NCI-H2029 treated with DMSO at 0.1 percent for 48 hours (cell line): Measurements from ENCODE around the gene RPGR.

Experiments used
- DNase-seq: peaks from one replicate; lab custom pipeline; 2025; lab: John Stamatoyannopoulos, UW

Gene RPGR

DNA sequence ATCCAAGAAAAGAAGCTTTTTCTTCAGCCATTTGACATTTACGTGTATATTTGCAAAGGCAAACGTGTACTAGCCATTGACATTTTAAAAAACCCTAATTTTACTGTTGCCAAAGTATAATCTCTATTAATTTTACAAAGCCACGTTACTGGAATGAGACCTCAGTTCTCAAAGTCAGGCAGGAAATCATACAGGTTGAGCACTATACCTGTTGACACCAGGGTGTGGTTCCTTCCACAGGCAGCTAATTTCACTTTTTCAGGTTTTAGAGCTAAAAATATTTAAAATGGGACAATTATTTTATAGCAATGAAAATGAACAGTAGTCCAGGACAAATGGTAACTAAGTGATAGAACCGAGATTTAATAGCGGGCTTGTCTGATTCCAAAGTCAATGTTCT, 6.5 kb downstream of the RPGR start:
- no peak for DNase-seq

GRCh38 chrX:38318606-38319005, 8.7 kb downstream of the RPGR start:
- DNase-seq = no peak

DNA sequence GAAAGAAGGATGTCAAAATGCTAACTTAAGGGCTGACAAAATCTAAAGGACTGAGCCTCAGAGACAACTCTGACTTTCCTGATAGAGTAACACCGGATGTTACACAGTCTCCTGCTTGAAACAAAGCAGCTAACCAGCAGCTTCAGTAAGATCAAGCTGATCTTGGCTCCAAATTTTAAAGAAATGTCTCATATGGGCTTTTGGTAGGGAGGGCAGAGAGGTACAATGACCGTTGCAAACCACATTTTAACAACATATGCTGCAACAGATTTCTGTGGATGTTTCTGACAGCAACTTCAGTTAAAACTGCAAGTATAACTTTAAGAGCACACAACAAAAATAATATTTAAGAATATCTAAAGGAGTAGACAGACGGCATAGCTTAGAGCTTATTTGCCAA, 9.1 kb downstream of the RPGR start:
- no peak for DNase-seq

DNA sequence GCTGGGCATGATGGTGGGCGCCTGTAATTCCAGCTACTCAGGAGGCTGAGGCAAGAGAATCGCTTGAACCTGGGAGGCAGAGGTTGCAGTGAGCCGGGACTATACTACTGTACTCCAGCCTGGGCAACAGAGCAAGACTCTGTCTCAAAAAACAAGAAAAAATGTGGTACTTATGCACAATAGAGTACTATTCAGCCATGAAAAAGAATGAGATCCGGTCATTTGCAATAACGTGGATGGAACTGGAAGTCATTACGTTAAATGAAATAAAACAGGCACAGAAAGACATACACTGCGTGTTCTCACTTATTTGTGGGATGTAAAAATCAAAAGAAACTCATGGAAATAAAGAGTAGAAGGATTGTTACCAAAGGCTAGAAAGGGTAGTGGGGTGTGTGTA, 12.1 kb downstream of the RPGR start:
- no peak for DNase-seq

GRCh38 chrX:38313190-38313589, 14.1 kb downstream of the RPGR start:
- DNase-seq = no peak

DNA sequence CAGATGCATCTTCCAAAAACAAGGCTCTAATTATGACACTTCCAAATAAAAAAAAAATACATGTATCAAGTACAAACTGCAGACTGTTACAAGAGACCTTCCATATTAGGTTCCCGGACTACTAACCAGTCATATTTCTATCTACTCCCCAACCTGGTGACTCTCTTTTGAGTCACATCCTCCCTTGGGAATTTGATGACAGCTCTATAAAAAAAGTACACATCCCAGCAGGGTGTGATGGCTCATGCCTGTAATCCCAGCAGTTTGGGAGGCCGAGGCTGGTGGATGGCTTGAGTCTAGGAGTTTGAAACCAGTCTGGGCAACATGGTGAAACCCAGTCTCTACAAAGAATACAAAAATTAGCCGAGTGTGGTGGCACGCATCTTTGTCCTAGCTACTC, 14.9 kb downstream of the RPGR start:
- no peak for DNase-seq

GRCh38 chrX:38311743-38312142, 15.6 kb downstream of the RPGR start:
- no peak for DNase-seq

DNA sequence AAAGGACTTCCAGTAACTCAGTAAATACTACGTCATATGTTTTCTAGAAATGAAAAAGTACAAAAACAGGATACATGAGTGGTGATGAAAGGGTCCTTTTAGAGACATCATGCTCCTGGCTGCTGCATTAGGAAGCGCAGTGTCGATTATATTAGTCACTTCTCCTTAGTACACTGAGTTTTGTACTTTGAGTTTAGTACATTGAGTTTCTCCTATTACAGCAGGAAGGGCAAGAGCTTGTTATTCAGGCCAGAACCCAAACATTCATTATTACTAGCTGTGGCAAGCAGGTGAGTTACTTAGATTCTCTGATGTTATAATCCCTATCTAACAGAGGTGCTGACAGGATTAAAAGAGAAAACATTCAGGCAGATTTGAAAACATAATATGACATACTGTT, 21.3 kb downstream of the RPGR start:
- no peak for DNase-seq

DNA sequence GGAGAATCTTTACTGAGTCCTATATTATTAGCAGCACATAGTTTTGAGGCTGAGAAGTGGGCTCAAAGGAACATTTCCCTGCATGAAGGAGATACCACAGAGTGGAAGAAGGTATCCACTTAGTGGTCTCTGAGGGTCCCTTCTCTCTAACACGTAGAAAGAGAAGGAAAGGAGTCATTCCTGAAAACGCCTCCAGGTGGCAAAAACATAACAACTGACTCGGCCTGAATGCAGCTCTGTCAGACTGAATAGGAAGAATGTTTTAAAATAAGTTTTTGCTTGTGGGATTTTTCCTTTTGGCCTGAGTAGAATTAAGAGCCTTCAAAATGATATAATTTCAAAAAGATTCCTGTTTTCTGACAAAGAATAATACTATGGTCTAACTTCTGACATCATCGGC, 23.3 kb downstream of the RPGR start:
- no peak for DNase-seq

DNA sequence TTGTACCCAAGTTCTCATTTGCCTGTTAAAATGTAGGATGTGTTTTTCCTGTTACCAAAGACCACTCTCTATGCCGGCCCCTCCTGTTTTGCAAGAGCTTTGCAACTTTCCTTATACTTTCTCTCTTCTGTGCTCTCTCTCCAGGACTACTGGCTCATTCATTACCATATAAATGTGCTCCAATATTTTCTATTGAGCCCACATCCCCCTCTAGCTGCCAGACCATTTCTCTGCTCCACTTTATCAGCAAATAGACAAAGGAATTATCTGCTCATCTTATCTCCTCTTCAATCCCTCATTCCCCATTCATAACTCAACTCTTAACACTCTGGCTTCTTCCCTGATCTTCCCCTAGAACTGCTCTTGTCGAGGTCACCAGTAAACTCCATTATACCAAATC, 33.6 kb downstream of the RPGR start:
- DNase-seq = no peak

DNA sequence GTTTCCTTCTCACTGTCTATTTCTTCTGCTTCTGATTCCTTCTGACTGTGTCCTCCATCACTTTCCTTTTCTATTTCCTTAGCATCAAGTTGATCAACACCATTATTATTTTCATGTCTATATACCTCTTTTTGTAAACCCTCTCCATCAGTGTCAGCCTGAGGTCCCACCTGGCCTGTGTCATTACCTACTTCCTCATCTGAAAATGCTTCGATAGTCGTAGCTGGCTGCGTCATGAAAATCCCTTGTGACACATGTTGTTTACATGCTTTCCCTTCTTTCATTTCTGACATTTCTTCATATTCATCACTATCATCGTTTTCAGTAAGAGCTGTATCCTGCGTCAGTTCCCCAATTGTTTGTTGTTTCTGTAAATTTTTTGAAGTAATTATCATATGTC, 39.6 kb downstream of the RPGR start:
- DNase-seq = no peak

DNA sequence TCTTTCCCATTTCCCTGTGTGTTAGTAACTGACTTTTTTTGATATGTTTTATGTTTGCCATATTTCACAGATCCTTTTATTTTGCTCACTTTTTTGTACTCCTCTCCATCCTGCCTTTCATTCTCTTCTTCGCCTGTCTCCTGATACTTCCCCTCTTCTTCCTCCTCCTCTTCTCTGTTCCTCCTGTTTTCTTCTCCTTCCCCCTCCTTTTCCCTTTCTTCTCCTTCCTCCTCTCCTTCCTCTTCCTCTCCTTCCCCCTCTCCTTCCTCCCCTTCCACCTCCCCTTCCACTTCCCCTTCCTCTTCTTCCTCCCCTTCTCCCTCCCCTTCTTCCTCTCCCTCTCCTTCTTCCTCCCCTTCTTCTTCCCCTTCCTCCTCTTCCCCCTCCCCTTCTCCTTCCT, 41.7 kb downstream of the RPGR start:
- no peak for DNase-seq

DNA sequence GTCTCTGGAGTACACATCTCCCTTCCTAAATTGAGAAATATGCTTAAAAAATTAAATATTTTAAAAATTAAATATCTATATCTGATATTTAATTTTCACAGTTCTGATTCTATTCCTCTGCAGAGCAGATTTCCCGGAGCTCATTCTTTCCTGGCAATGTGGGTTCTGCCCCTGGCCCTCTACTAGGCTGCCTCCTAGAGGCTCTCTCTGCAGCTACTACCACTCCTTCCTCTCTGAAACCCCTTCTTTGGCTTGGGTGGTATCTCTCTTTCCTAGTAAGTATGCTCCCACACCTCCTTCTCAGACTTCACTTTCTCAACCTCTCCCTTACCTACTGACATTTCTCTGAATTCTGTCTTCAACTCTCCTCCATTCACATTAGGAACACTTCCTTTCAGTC, 45.3 kb downstream of the RPGR start:
- DNase-seq = no peak

DNA sequence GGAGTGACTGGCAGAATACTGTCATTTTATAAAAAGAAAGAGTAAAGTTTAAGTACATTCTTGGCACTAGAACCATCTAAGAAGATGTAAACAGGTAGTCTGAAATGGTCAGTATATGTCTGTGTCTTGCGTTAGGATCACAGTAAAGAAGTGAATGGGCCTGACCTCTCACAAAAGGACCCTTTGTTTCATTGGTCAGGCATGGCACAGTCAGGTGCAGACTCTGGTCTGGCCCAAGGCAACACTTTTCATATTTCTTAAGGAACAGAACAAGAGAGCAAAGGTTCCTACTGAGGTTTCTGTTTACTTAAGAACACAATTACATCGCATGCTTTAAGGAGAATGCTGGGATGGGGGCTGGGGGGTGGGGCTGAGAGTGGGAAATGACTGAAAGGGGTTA, 48.1 kb downstream of the RPGR start:
- DNase-seq = no peak

DNA sequence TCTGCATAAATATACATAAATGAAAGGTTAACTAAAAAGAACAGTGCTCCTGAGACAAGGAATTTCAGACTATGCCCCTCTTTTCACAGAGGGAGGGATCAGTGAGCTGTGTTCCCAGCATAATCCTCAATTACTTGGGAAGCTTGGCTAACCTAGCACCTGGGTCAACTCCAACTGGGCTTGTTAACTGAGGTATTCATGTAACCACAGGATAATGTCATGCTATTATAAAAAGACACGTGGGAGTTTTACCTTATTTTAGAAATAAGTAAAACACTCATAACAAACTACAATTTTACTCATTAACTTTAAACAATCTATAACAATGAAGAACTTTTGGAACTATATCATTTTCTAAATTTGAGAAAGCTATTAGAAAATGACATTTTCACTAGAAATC, 48.6 kb downstream of the RPGR start:
- no peak for DNase-seq

DNA sequence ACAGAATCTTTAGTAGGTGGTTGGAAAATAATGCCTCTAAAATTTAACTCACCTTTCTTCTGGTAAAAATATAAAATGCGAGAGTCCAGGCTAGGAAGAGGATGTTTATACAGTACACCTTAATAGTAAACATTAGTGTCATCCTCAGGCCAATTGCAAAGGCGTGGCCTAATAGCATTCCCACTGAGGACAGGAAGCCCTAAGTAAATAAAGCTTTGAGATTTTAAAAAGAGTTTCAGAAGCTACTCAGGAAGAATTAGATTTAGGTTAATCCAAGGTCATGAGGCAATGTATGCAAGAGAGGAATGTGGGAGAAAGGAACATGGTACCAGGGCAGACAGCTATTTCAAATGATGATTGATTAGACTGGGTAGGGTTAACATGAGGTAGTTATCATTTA, 49.5 kb downstream of the RPGR start:
- DNase-seq = no peak

GRCh38 chrX:38277136-38277535, 50.2 kb downstream of the RPGR start:
- DNase-seq = no peak

DNA sequence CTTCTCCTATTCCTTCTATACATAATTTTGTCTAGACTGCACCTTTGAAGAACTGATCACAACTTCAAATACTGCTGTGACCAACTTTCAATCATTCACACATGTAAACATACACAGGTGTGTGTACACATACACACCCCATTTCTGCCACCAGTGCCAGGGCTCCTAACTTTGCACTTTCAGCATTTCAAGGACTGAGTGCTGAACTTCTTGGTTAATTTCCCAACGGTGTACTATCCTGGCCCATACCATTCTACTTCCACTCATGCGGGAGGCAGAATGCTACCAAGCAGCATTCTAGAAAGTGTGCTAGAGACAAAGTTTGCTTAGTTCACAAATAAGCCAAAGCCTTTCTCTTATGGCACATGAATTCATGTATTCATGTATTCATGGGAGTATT, 51.2 kb downstream of the RPGR start:
- no peak for DNase-seq

GRCh38 chrX:38275615-38276014, 51.7 kb downstream of the RPGR start:
- DNase-seq = no peak

DNA sequence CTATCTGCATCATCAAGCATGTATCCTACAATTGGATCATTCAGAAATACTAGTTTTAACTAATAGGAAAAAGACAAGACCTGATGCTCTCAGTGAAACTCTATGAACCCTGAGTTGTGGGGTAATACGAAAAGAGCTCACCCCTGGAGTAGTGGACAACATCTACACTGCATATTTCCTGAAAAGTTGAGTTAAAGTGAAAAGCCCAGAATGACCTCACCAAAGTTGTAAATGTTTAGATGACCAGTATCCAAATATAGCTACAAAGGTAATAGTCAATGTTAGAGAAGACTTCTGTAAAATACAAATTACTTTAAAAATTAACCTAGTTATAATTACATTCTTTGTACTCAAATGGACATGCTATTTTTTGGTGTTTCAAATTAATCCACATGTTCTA, 53.9 kb downstream of the RPGR start:
- DNase-seq = no peak

- no peak for DNase-seq
Observed at GRCh38 chrX:38271154-38271716, 56.1 kb downstream of the RPGR start.

- DNase-seq = no peak
Observed at GRCh38 chrX:38268011-38268410, 59.3 kb downstream of the RPGR start.

DNA sequence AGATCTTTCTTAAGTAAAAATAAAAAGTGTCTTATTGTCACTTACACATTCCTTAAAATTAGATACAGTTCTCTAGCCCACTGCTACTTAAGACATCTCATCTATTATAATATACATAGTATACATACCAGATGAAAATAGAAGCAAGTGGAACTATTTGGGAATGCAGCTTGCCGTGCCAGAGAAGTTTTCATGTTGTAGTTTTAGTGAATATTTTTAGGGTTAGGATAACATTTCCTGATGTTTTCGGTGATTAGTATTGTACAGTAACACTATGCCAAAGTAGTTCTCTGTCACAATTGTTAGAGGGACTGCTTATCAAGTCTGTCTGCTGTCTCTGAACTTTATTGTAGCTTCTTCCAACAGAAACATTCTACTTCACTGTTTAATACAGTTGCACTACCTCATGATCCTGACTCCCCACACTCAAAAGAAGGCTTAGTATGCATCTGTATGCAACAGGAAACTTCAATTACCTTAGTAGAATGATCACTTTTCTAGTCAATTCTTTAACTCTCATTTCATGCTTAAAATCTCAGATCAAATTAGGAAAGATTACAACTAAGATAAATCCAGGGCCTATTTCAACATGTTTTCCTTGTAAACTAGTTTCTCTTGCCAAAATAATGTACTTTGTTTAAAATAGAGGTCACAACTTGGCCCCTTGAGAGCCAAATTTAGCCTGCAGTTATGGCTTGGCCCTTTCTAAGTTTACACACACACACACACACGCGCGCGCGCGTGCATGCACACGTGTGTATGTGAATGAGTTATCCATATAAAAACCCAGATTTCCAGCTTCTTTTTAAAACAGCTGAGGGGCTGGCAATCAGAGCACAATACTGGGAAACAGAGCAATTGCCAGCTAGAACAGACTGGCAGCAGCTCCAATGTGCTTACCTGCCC, 64.3 kb downstream of the RPGR start:
- DNase-seq = no peak

DNA sequence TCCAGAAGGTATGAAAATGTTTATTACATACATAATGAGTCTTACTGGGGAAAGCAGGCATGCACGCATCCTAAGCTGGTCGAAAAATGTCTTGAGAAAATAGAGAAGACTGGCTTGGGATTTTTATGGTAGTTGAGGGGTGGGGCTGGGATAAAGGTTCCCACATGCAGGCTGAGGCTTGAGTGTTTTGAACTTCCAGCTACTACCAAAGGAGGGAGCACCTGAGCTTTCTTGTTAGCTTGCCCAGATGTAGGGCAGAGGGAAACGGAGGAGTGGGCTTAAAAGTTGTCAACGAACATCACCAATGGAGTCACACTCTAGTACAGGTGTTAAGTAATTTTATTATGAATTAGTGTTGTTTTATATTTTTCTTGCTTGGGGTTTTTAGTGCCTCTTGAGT, 67.1 kb downstream of the RPGR start:
- DNase-seq = no peak
